ENCODE data around the gene SLC16A11. TPM values are rescaled to one million over a fixed set of nuclear protein-coding genes. Genes with fewer than 3 reads are reported as not detected.
A peak's percentile ranks its signal among the peaks of the same experiment; 100 is the strongest.

Gene SLC16A11
- total and polyA plus RNA-seq, 2 of the 4 experiments (the other 2 are of a cell fraction) = not detected

- TF ChIP-seq CTCF (conservative IDR thresholded peaks at IDR 0.05; ENCODE audit: low read depth, low read length) (no peak), FOS (IDR thresholded peaks at IDR 0.05; ENCODE audit: low read depth, low read length) (no peak), USF2 (IDR thresholded peaks at IDR 0.05; ENCODE audit: low read depth, low read length) (no peak)
These were observed 32.0 kb downstream of the SLC16A11 start (continued) for GRCh38 chr17:7011942-7012254.

- H3K27ac ChIP-seq (ENCODE audit: insufficient read depth, low read length) = no peak overlapping the region
- H2BK5ac ChIP-seq (ENCODE audit: low read depth, low read length, poor library complexity, severe bottlenecking) = no peak overlapping the region
- H3K79me1 ChIP-seq (ENCODE audit: low read depth in 1 of 2, low read length in 2 of 2) = peaks cover 26 to 79% of the 10 kb centered on the region in 2 experiments
- peak overlapping the region; percentile 99; the same call in 1 of the 2 replicates for H3K9ac ChIP-seq (ENCODE audit: low read depth, low read length)
- no peaks in the 10 kb centered on the region for H3K27me3 ChIP-seq (ENCODE audit: control insufficient read depth, insufficient read depth, low read length)
- H3K23ac ChIP-seq (ENCODE audit: low read depth, low read length) = no peak overlapping the region
- no peak overlapping the region for H2BK120ac ChIP-seq (ENCODE audit: low read depth, low read length)
- no peak for ATAC-seq (ENCODE audit: low read depth)
- no peak overlapping the region for H2AK5ac ChIP-seq (ENCODE audit: low read depth, low read length)
- dilution Hi-C loops (cut with HindIII; ENCODE audit: low sequenced_read_pairs, unreplicated experiment) = no loop called here
- no peak for DNase-seq
- H3K9me1 ChIP-seq (ENCODE audit: insufficient read depth, low read length) = no peaks in the 10 kb centered on the region
- H3K9me3 ChIP-seq (ENCODE audit: control insufficient read depth, insufficient read depth, low read length) = no peaks in the 10 kb centered on the region
- no peak overlapping the region; the same call in 1 of the 2 replicates for H3K4ac ChIP-seq (ENCODE audit: low read depth, low read length)
- H4K5ac ChIP-seq (ENCODE audit: low read depth, low read length) = no peak overlapping the region
- H3K56ac ChIP-seq (ENCODE audit: extremely low read depth, insufficient read depth, low read length) = 0 out of 2 replicates have a peak overlapping the region, but pooled peaks have one; percentile 100
- H4K8ac ChIP-seq (ENCODE audit: low read depth in 2 of 2, low read length in 2 of 2) = peak overlapping the region in 1 of 2 experiments; percentile 49; a peak in 1 of 4 replicates
- no peak overlapping the region for H2AFZ ChIP-seq (replicated peaks; ENCODE audit: low read length, poor library complexity)
- no TSS peak for BruUV-seq (replicated peaks)
- H2BK15ac ChIP-seq (ENCODE audit: low read depth, low read length) = no peak overlapping the region
- in situ Hi-C loops (cut with MboI; ENCODE audit: low sequenced_read_pairs) = loop anchor here (10.0 kb wide), 1 partner anchor 347 kb away; no protein-coding TSS in a partner anchor
- H2BK20ac ChIP-seq (ENCODE audit: low read depth, low read length) = no peak overlapping the region
- no peak overlapping the region for H2AK9ac ChIP-seq (replicated peaks; ENCODE audit: low read depth, low read length, poor library complexity)
- peaks cover 7% of the 10 kb centered on the region for H4K20me1 ChIP-seq (ENCODE audit: insufficient read depth, low read length)
- no peak overlapping the region for H4K91ac ChIP-seq (ENCODE audit: insufficient read depth, low read depth, low read length)
- CTCF ChIA-PET = no interaction called here
- H3K18ac ChIP-seq (ENCODE audit: low read depth, low read length) = no peak overlapping the region
- H3K36me3 ChIP-seq (ENCODE audit: control insufficient read depth, insufficient read depth, low read length) = peaks cover 7% of the 10 kb centered on the region; the same call in 1 of the 2 replicates
- no peak overlapping the region for H3K14ac ChIP-seq (replicated peaks; ENCODE audit: low read depth, low read length)
- POLR2A ChIA-PET (ENCODE audit: unreplicated experiment) = no interaction called here
- H3K4me3 ChIP-seq (ENCODE audit: insufficient read depth, low read depth, low read length) = peak overlapping the region; percentile 72
- H3K4me2 ChIP-seq (ENCODE audit: low read depth, low read length) = peak overlapping the region; percentile 90
- H3K4me1 ChIP-seq (ENCODE audit: control insufficient read depth, insufficient read depth, low read length) = peaks cover 3% of the 10 kb centered on the region; the same call in 1 of the 2 replicates
- intact Hi-C loops (cut with micrococcal nuclease) = no loop called here
- no CpG with 5 or more reads among the region's 14 CpGs for WGBS, 2 experiments (ENCODE audit: extremely low coverage in 2 of 2, insufficient read length in 1 of 2)
- no peak for TF ChIP-seq CTCF (conservative IDR thresholded peaks at IDR 0.05; ENCODE audit: low read depth, low read length)
- no peak for TF ChIP-seq BHLHE40 (IDR thresholded peaks at IDR 0.05; ENCODE audit: low read depth, low read length)
- TF ChIP-seq USF2 (IDR thresholded peaks at IDR 0.05; ENCODE audit: low read depth, low read length) = no peak
- TF ChIP-seq RFX5 (IDR thresholded peaks at IDR 0.05; ENCODE audit: low read depth, low read length) = no peak
- no peak for TF ChIP-seq FOS (IDR thresholded peaks at IDR 0.05; ENCODE audit: low read depth, low read length)
- no peak for TF ChIP-seq CHD1 (IDR thresholded peaks at IDR 0.05; ENCODE audit: low read depth, low read length)
- no peak for TF ChIP-seq RAD21 (IDR thresholded peaks at IDR 0.05; ENCODE audit: low read length)
- TF ChIP-seq MXI1 (IDR thresholded peaks at IDR 0.05; ENCODE audit: borderline replicate concordance, low read depth, low read length) = no peak
- TF ChIP-seq MAZ (IDR thresholded peaks at IDR 0.05; ENCODE audit: borderline replicate concordance, low read depth, low read length) = no peak
- no peak for TF ChIP-seq RCOR1 (IDR thresholded peaks at IDR 0.05; ENCODE audit: insufficient replicate concordance, low read length)
These were observed 32.5 kb downstream of the SLC16A11 start for GRCh38 chr17:7011415-7011814.

Data from IMR-90 (cell line).